HTR-8/SVneo (cell line): ENCODE results near the gene TMEM163.

Experiments used
- DNase-seq: peaks from one replicate; pipeline ENCODE4 v3.0.0; 2011; ENCODE audit warnings: low spot score, mixed read lengths; ENCODE audit not compliant: insufficient read length
- FAIRE-seq: peaks from 2 replicates; lab custom pipeline; 2011; peaks lifted over from hg19 to GRCh38; lab: Jason Lieb, UNC

TMEM163 gene

GRCh38 chr2:134449751-134450513 lies 268.9 kb downstream of the TMEM163 start:
- no peak for FAIRE-seq
- no peak for DNase-seq

GRCh38 chr2:134449157-134449556 lies 269.6 kb downstream of the TMEM163 start:
- FAIRE-seq (no peak), DNase-seq (no peak)

GRCh38 chr2:134448650-134449049 lies 270.1 kb downstream of the TMEM163 start:
- no peak for FAIRE-seq

GRCh38 chr2:134447669-134448068 lies 271.1 kb downstream of the TMEM163 start:
- DNase-seq (no peak), FAIRE-seq (no peak)

More at GRCh38 chr2:134448650-134449049, 270.1 kb downstream of the TMEM163 start:
- DNase-seq = no peak

GRCh38 chr2:134446383-134447017 lies 272.3 kb downstream of the TMEM163 start:
- DNase-seq (peak; percentile 34), FAIRE-seq (no peak)

GRCh38 chr2:134445985-134446382 lies 272.8 kb downstream of the TMEM163 start:
- no peak for FAIRE-seq

GRCh38 chr2:134445116-134445515 lies 273.7 kb downstream of the TMEM163 start:
- DNase-seq (no peak), FAIRE-seq (no peak)

More at GRCh38 chr2:134445985-134446382, 272.8 kb downstream of the TMEM163 start:
- no peak for DNase-seq

- FAIRE-seq (no peak), DNase-seq (no peak)
Measured at GRCh38 chr2:134443814-134444480, 274.9 kb downstream of the TMEM163 start.

- DNase-seq = no peak
- no peak for FAIRE-seq
Measured at GRCh38 chr2:134441153-134441863, 277.5 kb downstream of the TMEM163 start.

- DNase-seq = no peak
- FAIRE-seq = no peak
Measured at GRCh38 chr2:134440336-134440909, 278.4 kb downstream of the TMEM163 start.

GRCh38 chr2:134438371-134438770 lies 280.4 kb downstream of the TMEM163 start:
- DNase-seq = no peak
- FAIRE-seq = no peak

- no peak for DNase-seq
- FAIRE-seq = no peak
Measured at GRCh38 chr2:134436706-134437105, 282.1 kb downstream of the TMEM163 start.

GRCh38 chr2:134435936-134436335 lies 282.9 kb downstream of the TMEM163 start:
- FAIRE-seq (no peak), DNase-seq (no peak)

- DNase-seq = no peak
- FAIRE-seq = no peak
Measured at GRCh38 chr2:134435505-134435904, 283.3 kb downstream of the TMEM163 start.

GRCh38 chr2:134433979-134434378 lies 284.8 kb downstream of the TMEM163 start:
- FAIRE-seq (no peak), DNase-seq (no peak)

GRCh38 chr2:134433469-134433868 lies 285.3 kb downstream of the TMEM163 start:
- no peak for DNase-seq
- no peak for FAIRE-seq

- DNase-seq = no peak
- FAIRE-seq = no peak
Measured at GRCh38 chr2:134432435-134432883, 286.3 kb downstream of the TMEM163 start.

- DNase-seq (peak; percentile 38), FAIRE-seq (no peak)
Measured at GRCh38 chr2:134431838-134432434, 286.9 kb downstream of the TMEM163 start.

GRCh38 chr2:134429886-134430285 lies 288.9 kb downstream of the TMEM163 start:
- DNase-seq (no peak), FAIRE-seq (no peak)

GRCh38 chr2:134426721-134427120 lies 292.1 kb downstream of the TMEM163 start:
- DNase-seq = no peak
- no peak for FAIRE-seq
